ENCODE results near the gene GLO1. TPM values are rescaled to one million over a fixed set of nuclear protein-coding genes. Genes with fewer than 3 reads are reported as not detected.
"Not testable (repeated sequence)": the region's sequence is repeated elsewhere in the genome, so short reads cannot be mapped to it uniquely, and the experiment has no call there.

GLO1 gene
- polyA plus RNA-seq, 4 donors: 71.8 to 313 (median 133) TPM

GRCh38 chr6:38699702-38700101 lies 3.2 kb downstream of the GLO1 start:
- not testable (repeated sequence) for H3K27me3 ChIP-seq (ENCODE audit: control insufficient read depth in 3 of 3, insufficient read depth in 3 of 3, low read length in 3 of 3); H3K4me1 ChIP-seq (ENCODE audit: control insufficient read depth in 3 of 3, insufficient read depth in 2 of 3, low read depth in 1 of 3, low read length in 2 of 3); H3K4me3 ChIP-seq (ENCODE audit: low read depth in 1 of 3, low read length in 3 of 3); FAIRE-seq; H3K36me3 ChIP-seq (ENCODE audit: control insufficient read depth in 3 of 3, insufficient read depth in 2 of 3, low read depth in 1 of 3, low read length in 3 of 3); H3K27ac ChIP-seq (ENCODE audit: low read depth in 1 of 3, low read length in 2 of 3); DNase-seq
- peaks cover 0 to 18% of the 10 kb centered on the region in 2 donors for H3K9me3 ChIP-seq (ENCODE audit: control insufficient read depth in 2 of 2, insufficient read depth in 1 of 2, low read depth in 1 of 2, low read length in 1 of 2)
- 57 to 76% (median 71%) methylated on average over 3 of the region's 3 CpGs for WGBS, 3 donors

- H3K27me3 ChIP-seq (ENCODE audit: control insufficient read depth in 3 of 3, insufficient read depth in 3 of 3, low read length in 3 of 3): no peaks in the 10 kb centered on the region
- FAIRE-seq (no peak), DNase-seq (no peak)
- H3K9me3 ChIP-seq (ENCODE audit: control insufficient read depth in 2 of 2, insufficient read depth in 1 of 2, low read depth in 1 of 2, low read length in 1 of 2): peaks cover 0 to 18% of the 10 kb centered on the region in 2 donors
- WGBS, 3 donors: 71 to 88% (median 87%) methylated on average over 3 of the region's 3 CpGs
- H3K4me1 ChIP-seq (ENCODE audit: control insufficient read depth in 3 of 3, insufficient read depth in 2 of 3, low read depth in 1 of 3, low read length in 2 of 3): peaks cover 3% of the 10 kb centered on the region in 3 donors
- no peak overlapping the region for H3K4me3 ChIP-seq (ENCODE audit: low read depth in 1 of 3, low read length in 3 of 3)
- peaks cover 0 to 5% (median 0%) of the 10 kb centered on the region in 3 donors for H3K36me3 ChIP-seq (ENCODE audit: control insufficient read depth in 3 of 3, insufficient read depth in 2 of 3, low read depth in 1 of 3, low read length in 3 of 3)
- no peak overlapping the region for H3K27ac ChIP-seq (ENCODE audit: low read depth in 1 of 3, low read length in 2 of 3)
These were observed 5.1 kb downstream of the GLO1 start for GRCh38 chr6:38697846-38698245.

- H3K27ac ChIP-seq (ENCODE audit: low read depth in 1 of 3, low read length in 2 of 3): no peak overlapping the region
- peak in 1 of 2 donors; percentile 82 for DNase-seq
- peaks cover 0 to 18% of the 10 kb centered on the region in 2 donors for H3K9me3 ChIP-seq (ENCODE audit: control insufficient read depth in 2 of 2, insufficient read depth in 1 of 2, low read depth in 1 of 2, low read length in 1 of 2)
- H3K27me3 ChIP-seq (ENCODE audit: control insufficient read depth in 3 of 3, insufficient read depth in 3 of 3, low read length in 3 of 3): no peaks in the 10 kb centered on the region
- no peak for FAIRE-seq
- peaks cover 3% of the 10 kb centered on the region in 3 donors for H3K4me1 ChIP-seq (ENCODE audit: control insufficient read depth in 3 of 3, insufficient read depth in 2 of 3, low read depth in 1 of 3, low read length in 2 of 3)
- H3K4me3 ChIP-seq (ENCODE audit: low read depth in 1 of 3, low read length in 3 of 3): no peak overlapping the region
- peaks cover 0 to 5% (median 0%) of the 10 kb centered on the region in 3 donors for H3K36me3 ChIP-seq (ENCODE audit: control insufficient read depth in 3 of 3, insufficient read depth in 2 of 3, low read depth in 1 of 3, low read length in 3 of 3)
These were observed 6.6 kb downstream of the GLO1 start for GRCh38 chr6:38696345-38696744.

GRCh38 chr6:38695933-38696332 lies 7.0 kb downstream of the GLO1 start:
- no peak overlapping the region for H3K27ac ChIP-seq (ENCODE audit: low read depth in 1 of 3, low read length in 2 of 3)
- H3K4me1 ChIP-seq (ENCODE audit: control insufficient read depth in 3 of 3, insufficient read depth in 2 of 3, low read depth in 1 of 3, low read length in 2 of 3): peaks cover 3% of the 10 kb centered on the region in 3 donors
- FAIRE-seq: no peak
- no peak overlapping the region for H3K4me3 ChIP-seq (ENCODE audit: low read depth in 1 of 3, low read length in 3 of 3)
- peaks cover 0 to 5% (median 0%) of the 10 kb centered on the region in 3 donors for H3K36me3 ChIP-seq (ENCODE audit: control insufficient read depth in 3 of 3, insufficient read depth in 2 of 3, low read depth in 1 of 3, low read length in 3 of 3)
- no peak for DNase-seq
- 57 to 79% (median 77%) methylated on average over 1 of the region's 1 CpG for WGBS, 3 donors
- H3K9me3 ChIP-seq (ENCODE audit: control insufficient read depth in 2 of 2, insufficient read depth in 1 of 2, low read depth in 1 of 2, low read length in 1 of 2): peaks cover 0 to 16% of the 10 kb centered on the region in 2 donors
- H3K27me3 ChIP-seq (ENCODE audit: control insufficient read depth in 3 of 3, insufficient read depth in 3 of 3, low read length in 3 of 3): no peaks in the 10 kb centered on the region

GRCh38 chr6:38695227-38695900 lies 7.6 kb downstream of the GLO1 start:
- peaks cover 0 to 4% (median 0%) of the 10 kb centered on the region in 3 donors for H3K36me3 ChIP-seq (ENCODE audit: control insufficient read depth in 3 of 3, insufficient read depth in 2 of 3, low read depth in 1 of 3, low read length in 3 of 3)
- H3K4me1 ChIP-seq (ENCODE audit: control insufficient read depth in 3 of 3, insufficient read depth in 2 of 3, low read depth in 1 of 3, low read length in 2 of 3): peaks cover 3% of the 10 kb centered on the region in 3 donors
- peaks cover 0 to 11% of the 10 kb centered on the region in 2 donors for H3K9me3 ChIP-seq (ENCODE audit: control insufficient read depth in 2 of 2, insufficient read depth in 1 of 2, low read depth in 1 of 2, low read length in 1 of 2)
- DNase-seq (peak in 1 of 2 donors; percentile 42), FAIRE-seq (no peak)
- H3K27me3 ChIP-seq (ENCODE audit: control insufficient read depth in 3 of 3, insufficient read depth in 3 of 3, low read length in 3 of 3): no peaks in the 10 kb centered on the region
- H3K4me3 ChIP-seq (ENCODE audit: low read depth in 1 of 3, low read length in 3 of 3): no peak overlapping the region
- no peak overlapping the region for H3K27ac ChIP-seq (ENCODE audit: low read depth in 1 of 3, low read length in 2 of 3)
- WGBS, 3 donors: 60 to 88% (median 78%) methylated on average over 2 of the region's 2 CpGs

GRCh38 chr6:38688579-38689087 lies 14.3 kb downstream of the GLO1 start:
- Histone ChIP-seq H3K27ac (ENCODE audit: low read depth in 1 of 3, low read length in 2 of 3) (peak overlapping the region in 1 of 3 donors; percentile 13), H3K9me3 (ENCODE audit: control insufficient read depth in 2 of 2, insufficient read depth in 1 of 2, low read depth in 1 of 2, low read length in 1 of 2) (no peaks in the 10 kb centered on the region), H3K4me3 (ENCODE audit: low read depth in 1 of 3, low read length in 3 of 3) (no peak overlapping the region), H3K27me3 (ENCODE audit: control insufficient read depth in 3 of 3, insufficient read depth in 3 of 3, low read length in 3 of 3) (no peaks in the 10 kb centered on the region), H3K4me1 (ENCODE audit: control insufficient read depth in 3 of 3, insufficient read depth in 2 of 3, low read depth in 1 of 3, low read length in 2 of 3) (peaks cover 0 to 6% (median 3%) of the 10 kb centered on the region in 3 donors), H3K36me3 (ENCODE audit: control insufficient read depth in 3 of 3, insufficient read depth in 2 of 3, low read depth in 1 of 3, low read length in 3 of 3) (peaks cover 0 to 3% (median 0%) of the 10 kb centered on the region in 3 donors)
- no peak for FAIRE-seq
- DNase-seq: peak in 1 of 2 donors; percentile 57
- 15 to 68% (median 48%) methylated on average over 6 of the region's 6 CpGs for WGBS, 3 donors

- Histone ChIP-seq H3K4me1 (ENCODE audit: control insufficient read depth in 3 of 3, insufficient read depth in 2 of 3, low read depth in 1 of 3, low read length in 2 of 3) (peaks cover 0 to 6% (median 3%) of the 10 kb centered on the region in 3 donors), H3K27ac (ENCODE audit: low read depth in 1 of 3, low read length in 2 of 3) (no peak overlapping the region), H3K4me3 (ENCODE audit: low read depth in 1 of 3, low read length in 3 of 3) (no peak overlapping the region), H3K36me3 (ENCODE audit: control insufficient read depth in 3 of 3, insufficient read depth in 2 of 3, low read depth in 1 of 3, low read length in 3 of 3) (peaks cover 0 to 3% (median 0%) of the 10 kb centered on the region in 3 donors), H3K27me3 (ENCODE audit: control insufficient read depth in 3 of 3, insufficient read depth in 3 of 3, low read length in 3 of 3) (no peaks in the 10 kb centered on the region), H3K9me3 (ENCODE audit: control insufficient read depth in 2 of 2, insufficient read depth in 1 of 2, low read depth in 1 of 2, low read length in 1 of 2) (no peaks in the 10 kb centered on the region)
- DNase-seq: no peak
- FAIRE-seq: no peak
- WGBS, 3 donors: 94 to 97% (median 96%) methylated on average over 1 of the region's 1 CpG
These were observed 15.4 kb downstream of the GLO1 start for GRCh38 chr6:38687549-38687948.

- 50 to 86% (median 60%) methylated on average over 2 of the region's 2 CpGs for WGBS, 3 donors
- H3K9me3 ChIP-seq (ENCODE audit: control insufficient read depth in 2 of 2, insufficient read depth in 1 of 2, low read depth in 1 of 2, low read length in 1 of 2): no peaks in the 10 kb centered on the region
- peaks cover 0 to 6% (median 3%) of the 10 kb centered on the region in 3 donors for H3K4me1 ChIP-seq (ENCODE audit: control insufficient read depth in 3 of 3, insufficient read depth in 2 of 3, low read depth in 1 of 3, low read length in 2 of 3)
- DNase-seq (peak in 1 of 2 donors; percentile 25), FAIRE-seq (no peak)
- no peak overlapping the region for H3K27ac ChIP-seq (ENCODE audit: low read depth in 1 of 3, low read length in 2 of 3)
- peaks cover 0 to 3% (median under 1%) of the 10 kb centered on the region in 3 donors for H3K36me3 ChIP-seq (ENCODE audit: control insufficient read depth in 3 of 3, insufficient read depth in 2 of 3, low read depth in 1 of 3, low read length in 3 of 3)
- H3K4me3 ChIP-seq (ENCODE audit: low read depth in 1 of 3, low read length in 3 of 3): no peak overlapping the region
- no peaks in the 10 kb centered on the region for H3K27me3 ChIP-seq (ENCODE audit: control insufficient read depth in 3 of 3, insufficient read depth in 3 of 3, low read length in 3 of 3)
These were observed 15.9 kb downstream of the GLO1 start for GRCh38 chr6:38687043-38687353.
